ENCODE results near the gene DYSF.

Gene DYSF

GRCh38 chr2:71630454-71631328, 177.3 kb downstream of the DYSF start:
- POLR2A ChIA-PET: interaction anchor here (0.5 kb wide), 1 partner anchor 149 kb away, joined by 3 read pairs; no protein-coding TSS in a partner anchor
- no peak overlapping the region for H3K4me3 ChIP-seq (ENCODE audit: low read depth, low read length)
- CTCF ChIA-PET: interaction anchor here (0.6 to 2.3 kb wide), 6 partner anchors 9 to 520 kb away, joined by 3 to 9 read pairs (median 4); no protein-coding TSS in a partner anchor
- TF ChIP-seq CTCF (IDR thresholded peaks at IDR 0.05; ENCODE audit: insufficient read depth, low read length, missing control alignments): no peak
- no peak for DNase-seq (ENCODE audit: low read depth, low spot score)

- POLR2A ChIA-PET: interaction anchor here (0.5 kb wide), 1 partner anchor 148 kb away, joined by 3 read pairs; no protein-coding TSS in a partner anchor
- no peak for DNase-seq (ENCODE audit: low read depth, low spot score)
- peak overlapping the region; percentile 39 for H3K4me3 ChIP-seq (ENCODE audit: low read depth, low read length)
- CTCF ChIA-PET: interaction anchor here (0.6 to 2.3 kb wide), 4 partner anchors 8 to 519 kb away, joined by 3 to 9 read pairs (median 4); no protein-coding TSS in a partner anchor
- no peak for TF ChIP-seq CTCF (IDR thresholded peaks at IDR 0.05; ENCODE audit: insufficient read depth, low read length, missing control alignments)
Measured at GRCh38 chr2:71631411-71631931, 178.1 kb downstream of the DYSF start.

- ChIA-PET CTCF (no interaction called here), POLR2A (no interaction called here)
- DNase-seq (ENCODE audit: low read depth, low spot score): no peak
- TF ChIP-seq CTCF (IDR thresholded peaks at IDR 0.05; ENCODE audit: insufficient read depth, low read length, missing control alignments): no peak
- no peak overlapping the region for H3K4me3 ChIP-seq (ENCODE audit: low read depth, low read length)
Measured at GRCh38 chr2:71633086-71633485, 179.7 kb downstream of the DYSF start.

- no peak for DNase-seq (ENCODE audit: low read depth, low spot score)
- H3K4me3 ChIP-seq (ENCODE audit: low read depth, low read length): no peak overlapping the region
- ChIA-PET POLR2A (no interaction called here), CTCF (no interaction called here)
- no peak for TF ChIP-seq CTCF (IDR thresholded peaks at IDR 0.05; ENCODE audit: insufficient read depth, low read length, missing control alignments)
Measured at GRCh38 chr2:71634567-71634966, 181.2 kb downstream of the DYSF start.

- ChIA-PET CTCF (no interaction called here), POLR2A (interaction anchor here (0.6 kb wide), 1 partner anchor 51 kb away, joined by 3 read pairs; no protein-coding TSS in a partner anchor)
- no peak overlapping the region for H3K4me3 ChIP-seq (ENCODE audit: low read depth, low read length)
- no peak for TF ChIP-seq CTCF (IDR thresholded peaks at IDR 0.05; ENCODE audit: insufficient read depth, low read length, missing control alignments)
- DNase-seq (ENCODE audit: low read depth, low spot score): no peak
Measured at GRCh38 chr2:71635798-71636197, 182.4 kb downstream of the DYSF start.

GRCh38 chr2:71637168-71637567, 183.8 kb downstream of the DYSF start:
- CTCF ChIA-PET: no interaction called here
- no peak overlapping the region for H3K4me3 ChIP-seq (ENCODE audit: low read depth, low read length)
- POLR2A ChIA-PET: no interaction called here
- TF ChIP-seq CTCF (IDR thresholded peaks at IDR 0.05; ENCODE audit: insufficient read depth, low read length, missing control alignments): no peak
- no peak for DNase-seq (ENCODE audit: low read depth, low spot score)

All from AG04449 (cell line).